CD8-positive, alpha-beta memory T cell (primary cell): ENCODE measurements around the gene DSP. TPM values are rescaled to one million over a fixed set of nuclear protein-coding genes. Genes with fewer than 3 reads are reported as not detected.

ENCODE experiments used
- CTCF ChIA-PET: fragments of 350-600 bp; sonication (Branson Sonifier 250); formaldehyde crosslinking; loops from one replicate; lab custom pipeline; 2021; ENCODE audit warnings: antibody characterized with exemption; lab: Charles Lee
- POLR2A ChIA-PET: fragments of 350-600 bp; sonication (Branson Sonifier 250); formaldehyde crosslinking; loops from one replicate; lab custom pipeline; 2021; ENCODE audit warnings: antibody characterized with exemption; lab: Charles Lee
- DNase-seq, 5 donors: peaks; one replicate each; pipeline versions ENCODE4 v3.0.0 to v3.0.0-alpha.2; 2020 to 2022; ENCODE audit warnings: mixed read lengths in 1 of 5
- H3K27ac ChIP-seq: one replicate; pipeline ENCODE4 v1.7.0; 2013; ENCODE audit warnings: low read depth, mild to moderate bottlenecking, low read length, moderate library complexity
- H3K27me3 ChIP-seq: 2 replicates; pipeline ENCODE4 v1.7.0; 2013; ENCODE audit warnings: low read length, mild to moderate bottlenecking; ENCODE audit not compliant: insufficient read depth, poor library complexity, severe bottlenecking
- H3K36me3 ChIP-seq: 2 replicates; pipeline ENCODE4 v1.7.0; 2013; ENCODE audit warnings: mild to moderate bottlenecking, low read length, moderate library complexity; ENCODE audit not compliant: insufficient read depth
- H3K4me1 ChIP-seq: 2 replicates; pipeline ENCODE4 v1.7.0; 2013; ENCODE audit warnings: mild to moderate bottlenecking, low read length, moderate library complexity; ENCODE audit not compliant: insufficient read depth
- H3K4me3 ChIP-seq: 2 replicates; pipeline ENCODE4 v1.7.0; 2013; ENCODE audit warnings: mild to moderate bottlenecking, low read length
- H3K9me3 ChIP-seq: 2 replicates; pipeline ENCODE4 v1.7.0; 2013; ENCODE audit warnings: mild to moderate bottlenecking, low read length
- H3K27ac Mint-ChIP-seq, 8 donors: one replicate each; pipeline ENCODE4 v1.8.0; 2020 to 2021; ENCODE audit warnings: mixed read lengths in 8 of 8, mild to moderate bottlenecking in 6 of 8, inconsistent platforms in 3 of 8, moderate library complexity in 3 of 8
- H3K27me3 Mint-ChIP-seq, 2 donors: one replicate each; pipeline ENCODE4 v1.8.0; 2020 to 2021; ENCODE audit warnings: mixed read lengths in 2 of 2, mild to moderate bottlenecking in 1 of 2, moderate library complexity in 1 of 2
- H3K36me3 Mint-ChIP-seq, 3 donors: one replicate each; pipeline ENCODE4 v1.8.0; 2020 to 2021; ENCODE audit warnings: mixed read lengths in 3 of 3, inconsistent platforms in 1 of 3, mild to moderate bottlenecking in 1 of 3
- H3K4me1 Mint-ChIP-seq, 3 donors: one replicate each; pipeline ENCODE4 v1.8.0; 2020 to 2021; ENCODE audit warnings: mixed read lengths in 3 of 3, inconsistent platforms in 1 of 3, mild to moderate bottlenecking in 1 of 3
- H3K4me3 Mint-ChIP-seq, 7 donors: one replicate each; pipeline ENCODE4 v1.8.0; 2020 to 2021; ENCODE audit warnings: mixed read lengths in 7 of 7, mild to moderate bottlenecking in 6 of 7, moderate library complexity in 4 of 7, inconsistent platforms in 2 of 7
- H3K9me3 Mint-ChIP-seq, 5 donors: one replicate each; pipeline ENCODE4 v1.8.0; 2020 to 2022; ENCODE audit warnings: mixed read lengths in 5 of 5, mild to moderate bottlenecking in 3 of 5, moderate library complexity in 2 of 5, inconsistent platforms in 1 of 5
- polyA plus RNA-seq: library from polyadenylated mRNA; unstranded; fragments of 300-500 nt; fragmentation: Illumina TruSeq; gene quantifications from one replicate; pipeline ENCODE4 v1.2.3, GENCODE V29; 2021
- total RNA-seq, 2 experiments: library from RNA; stranded (reverse); gene quantifications; one replicate each; pipeline ENCODE4 v1.2.3, GENCODE V29; 2021

The DSP gene
- total and polyA plus RNA-seq, 3 experiments from 2014 or later = 0.04 to 0.08 TPM; not detected in 1

DNA sequence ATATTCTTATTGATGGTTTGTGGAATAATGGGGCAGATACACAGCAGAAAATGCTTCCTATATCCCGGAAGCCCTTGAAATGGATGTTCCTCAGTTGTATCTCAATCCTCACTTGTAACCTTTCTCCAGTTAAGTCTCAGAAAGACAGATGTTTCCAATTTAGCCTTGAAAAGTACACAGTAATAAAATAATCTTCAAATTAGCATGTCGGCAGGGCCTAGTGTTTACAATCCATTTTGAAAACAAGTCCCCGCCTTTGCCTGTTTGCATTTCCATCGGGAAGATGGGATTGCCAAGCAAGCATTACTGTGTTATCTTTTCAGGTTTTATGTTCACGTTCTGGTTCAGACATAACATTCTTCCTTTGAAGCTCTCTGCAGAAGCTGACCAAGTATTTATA is 90.0 kb downstream of the DSP start:
- Mint-ChIP-seq H3K36me3 (no peaks in the 10 kb centered on the region), H3K4me3 (no peak overlapping the region), H3K9me3 (no peaks in the 10 kb centered on the region), H3K4me1 (no peaks in the 10 kb centered on the region), H3K27ac (no peak overlapping the region), H3K27me3 (peaks cover 11 to 24% of the 10 kb centered on the region in 2 donors)
- no peaks in the 10 kb centered on the region for H3K4me1 ChIP-seq
- ChIA-PET CTCF (no interaction called here), POLR2A (no interaction called here)
- H3K9me3 ChIP-seq = no peaks in the 10 kb centered on the region
- H3K27me3 ChIP-seq = no peaks in the 10 kb centered on the region
- H3K36me3 ChIP-seq = no peaks in the 10 kb centered on the region
- no peak for DNase-seq
- H3K27ac ChIP-seq = no peak overlapping the region
- H3K4me3 ChIP-seq = no peak overlapping the region

DNA sequence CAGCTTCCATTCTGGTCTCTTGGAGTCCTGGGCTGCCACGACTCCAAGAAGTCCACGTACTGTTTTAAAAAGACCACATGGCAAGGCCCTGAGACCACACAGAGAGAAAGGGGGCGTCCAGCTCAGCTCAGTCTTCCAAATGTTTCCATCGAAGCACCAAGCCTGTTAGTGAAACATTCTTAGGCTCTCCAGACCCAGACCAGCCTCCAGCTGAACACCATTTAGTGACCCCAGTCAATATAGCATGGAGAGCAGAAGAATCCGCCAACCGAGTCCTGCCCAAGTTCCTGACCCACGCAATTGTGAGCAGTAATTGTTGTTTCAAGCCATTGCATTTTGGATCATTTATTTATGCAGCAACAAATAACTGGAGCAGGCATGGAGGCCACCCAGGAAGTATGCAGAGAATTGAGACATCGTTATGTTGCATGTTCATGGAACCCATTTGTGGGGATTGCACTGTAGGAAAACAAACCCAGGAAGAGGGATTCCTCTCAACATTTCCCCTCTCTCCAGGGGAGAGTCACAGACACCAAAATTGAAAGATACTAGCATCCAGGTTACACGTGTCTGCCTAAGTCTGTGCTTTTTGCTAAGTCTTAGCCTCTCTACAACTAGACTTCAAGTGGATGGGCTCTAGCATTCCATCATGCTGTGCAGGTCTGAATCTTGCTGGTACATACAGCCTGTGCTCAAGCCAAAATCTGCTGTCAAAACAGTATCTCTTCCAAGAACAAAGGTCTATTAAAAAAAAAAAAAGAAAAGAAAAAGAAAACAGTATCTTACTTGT is 91.2 kb downstream of the DSP start:
- no peak overlapping the region for H3K4me3 ChIP-seq
- POLR2A ChIA-PET = no interaction called here
- no peaks in the 10 kb centered on the region for H3K36me3 Mint-ChIP-seq
- no peak for DNase-seq
- no peaks in the 10 kb centered on the region for H3K9me3 ChIP-seq
- H3K27ac Mint-ChIP-seq = no peak overlapping the region
- CTCF ChIA-PET = no interaction called here
- H3K36me3 ChIP-seq = no peaks in the 10 kb centered on the region
- H3K4me1 ChIP-seq = no peaks in the 10 kb centered on the region
- H3K27me3 Mint-ChIP-seq = peaks cover 14 to 27% of the 10 kb centered on the region in 2 donors
- no peaks in the 10 kb centered on the region for H3K4me1 Mint-ChIP-seq
- H3K27me3 ChIP-seq = no peaks in the 10 kb centered on the region
- H3K9me3 Mint-ChIP-seq = no peaks in the 10 kb centered on the region
- no peak overlapping the region for H3K27ac ChIP-seq
- H3K4me3 Mint-ChIP-seq = no peak overlapping the region

DNA sequence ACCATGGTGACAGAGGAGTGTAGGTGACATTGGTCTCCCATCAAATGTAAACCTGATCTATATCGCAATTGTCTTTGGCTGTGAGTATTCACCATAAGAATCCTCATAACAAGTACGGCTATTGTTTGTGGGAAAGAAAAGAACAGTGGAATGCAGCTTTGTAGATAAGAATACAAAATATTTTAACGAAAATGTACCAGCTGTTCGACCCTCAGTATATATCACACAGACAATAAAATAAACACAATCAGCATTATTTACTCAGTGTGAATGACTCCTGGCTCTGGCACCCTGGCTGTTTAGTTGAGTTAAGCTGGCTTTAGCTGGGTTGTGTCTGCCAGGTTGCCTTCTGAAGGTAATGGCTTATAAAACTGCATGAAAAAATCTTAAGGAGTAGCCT is 91.9 kb downstream of the DSP start:
- Mint-ChIP-seq H3K9me3 (no peaks in the 10 kb centered on the region), H3K36me3 (no peaks in the 10 kb centered on the region), H3K27ac (no peak overlapping the region), H3K4me3 (no peak overlapping the region), H3K27me3 (peaks cover 14 to 27% of the 10 kb centered on the region in 2 donors), H3K4me1 (no peaks in the 10 kb centered on the region)
- DNase-seq = no peak
- Histone ChIP-seq H3K36me3 (no peaks in the 10 kb centered on the region), H3K9me3 (no peaks in the 10 kb centered on the region), H3K4me1 (no peaks in the 10 kb centered on the region), H3K4me3 (no peak overlapping the region), H3K27me3 (no peaks in the 10 kb centered on the region), H3K27ac (no peak overlapping the region)
- ChIA-PET POLR2A (no interaction called here), CTCF (no interaction called here)

DNA sequence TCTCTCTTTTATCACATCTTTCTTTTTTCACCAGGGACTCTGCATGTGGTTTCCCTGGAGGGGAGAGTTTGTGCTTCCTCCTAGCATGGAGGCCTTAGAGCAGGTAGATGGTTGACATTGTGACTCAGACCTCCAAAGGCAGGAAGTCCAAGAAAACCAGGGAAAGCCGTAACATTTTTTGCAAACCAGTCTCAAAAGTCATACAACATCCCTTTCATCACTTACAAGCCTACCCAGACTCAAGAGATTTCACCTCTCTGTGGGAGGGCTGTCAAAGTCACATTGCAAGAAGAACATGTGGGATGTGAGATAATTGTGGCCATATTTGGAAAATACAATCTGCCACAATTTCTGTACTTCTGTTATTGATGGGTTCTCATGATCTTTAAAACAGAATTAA is 94.7 kb downstream of the DSP start:
- no peak overlapping the region for H3K4me3 Mint-ChIP-seq
- H3K27ac Mint-ChIP-seq = no peak overlapping the region
- POLR2A ChIA-PET = no interaction called here
- H3K27me3 ChIP-seq = no peaks in the 10 kb centered on the region
- H3K36me3 Mint-ChIP-seq = no peaks in the 10 kb centered on the region
- DNase-seq = no peak
- H3K27me3 Mint-ChIP-seq = peaks cover 7 to 11% of the 10 kb centered on the region in 2 donors
- H3K9me3 ChIP-seq = no peaks in the 10 kb centered on the region
- no peaks in the 10 kb centered on the region for H3K4me1 ChIP-seq
- no peak overlapping the region for H3K4me3 ChIP-seq
- no peaks in the 10 kb centered on the region for H3K36me3 ChIP-seq
- CTCF ChIA-PET = no interaction called here
- H3K9me3 Mint-ChIP-seq = no peaks in the 10 kb centered on the region
- H3K4me1 Mint-ChIP-seq = no peaks in the 10 kb centered on the region
- no peak overlapping the region for H3K27ac ChIP-seq

Other genes with a start within 250 kb of the DSP start
- 100 to 1,000 TPM; 153 to 165 TPM for gene SSR1, start 228.5 kb upstream of the DSP start, total RNA-seq
- 178 TPM for gene SSR1, start 228.5 kb upstream of the DSP start, polyA plus RNA-seq
- under 1 TPM in 1 of 2 experiments, not detected in 1; 0.18 TPM for gene CAGE1, start 151.9 kb upstream of the DSP start, total RNA-seq
- not detected for gene CAGE1, start 151.9 kb upstream of the DSP start, polyA plus RNA-seq
- gene RIOK1, start 151.9 kb upstream of the DSP start, total RNA-seq = 10 to 100 TPM; 59.4 to 63.8 TPM
- gene RIOK1, start 151.9 kb upstream of the DSP start, polyA plus RNA-seq = 23.7 TPM
- 10 to 100 TPM; 14.6 to 15.0 TPM for gene SNRNP48, start 48.5 kb downstream of the DSP start, total RNA-seq
- gene SNRNP48, start 48.5 kb downstream of the DSP start, polyA plus RNA-seq = 11.2 TPM
- not detected for gene BMP6, start 184.4 kb downstream of the DSP start, total RNA-seq
- not detected for gene BMP6, start 184.4 kb downstream of the DSP start, polyA plus RNA-seq